HG02610 (cell line): ENCODE results near the gene GCFC2.
"Not testable (repeated sequence)": the region's sequence is repeated elsewhere in the genome, so short reads cannot be mapped to it uniquely, and the experiment has no call there.

Experiments used
- ATAC-seq: cut with Tn5 transposase; IDR thresholded peaks from one replicate; pipeline ENCODE4 v1.9.1; 2021; ENCODE audit warnings: mild to moderate bottlenecking, moderate library complexity; ENCODE audit not compliant: unreplicated experiment

The GCFC2 gene

GRCh38 chr2:75680402-75680801, 30.3 kb downstream of the GCFC2 start:
- no peak for ATAC-seq

- no peak for ATAC-seq
These were observed 31.2 kb downstream of the GCFC2 start for GRCh38 chr2:75679556-75679955.

GRCh38 chr2:75676464-75676863, 34.3 kb downstream of the GCFC2 start:
- ATAC-seq: no peak

GRCh38 chr2:75675908-75676307, 34.8 kb downstream of the GCFC2 start:
- no peak for ATAC-seq

GRCh38 chr2:75675423-75675822, 35.3 kb downstream of the GCFC2 start:
- ATAC-seq: not testable (repeated sequence)

GRCh38 chr2:75667884-75668283, 42.8 kb downstream of the GCFC2 start:
- ATAC-seq: no peak

GRCh38 chr2:75666911-75667310, 43.8 kb downstream of the GCFC2 start:
- no peak for ATAC-seq

- no peak for ATAC-seq
These were observed 52.9 kb downstream of the GCFC2 start for GRCh38 chr2:75657798-75658197.

- ATAC-seq: no peak
These were observed 54.2 kb downstream of the GCFC2 start for GRCh38 chr2:75656563-75656962.

- ATAC-seq: no peak
These were observed 54.9 kb downstream of the GCFC2 start for GRCh38 chr2:75655861-75656260.

- ATAC-seq: no peak
These were observed 56.7 kb downstream of the GCFC2 start for GRCh38 chr2:75654012-75654411.

GRCh38 chr2:75647771-75648170, 62.9 kb downstream of the GCFC2 start:
- no peak for ATAC-seq

GRCh38 chr2:75646583-75647425, 63.9 kb downstream of the GCFC2 start, which contains the start of gene MRPL19:
Gene MRPL19, plus strand, starts transcription at chr2:75646783. Its CDS starts 25 bp downstream, at chr2:75646808.
- ATAC-seq: peak; percentile 96

GRCh38 chr2:75646090-75646582, 64.6 kb downstream of the GCFC2 start:
- ATAC-seq: no peak

- ATAC-seq: no peak
These were observed 65.1 kb downstream of the GCFC2 start for GRCh38 chr2:75645643-75646042.

GRCh38 chr2:75643980-75644379, 66.7 kb downstream of the GCFC2 start:
- no peak for ATAC-seq

- ATAC-seq: no peak
These were observed 69.1 kb downstream of the GCFC2 start for GRCh38 chr2:75641587-75641986.

- peak; percentile 98 for ATAC-seq
These were observed 70.0 kb downstream of the GCFC2 start for GRCh38 chr2:75640621-75641121.

GRCh38 chr2:75637568-75637967, 73.1 kb downstream of the GCFC2 start:
- ATAC-seq: no peak

- peak; percentile 59 for ATAC-seq
These were observed 75.8 kb downstream of the GCFC2 start for GRCh38 chr2:75634945-75635344.

GRCh38 chr2:75633620-75634019, 77.1 kb downstream of the GCFC2 start:
- ATAC-seq: no peak

GRCh38 chr2:75632813-75633212, 77.9 kb downstream of the GCFC2 start:
- no peak for ATAC-seq
